Activated CD4-positive, CD25-positive, alpha-beta regulatory T cell treated with anti-CD3 and anti-CD28 coated beads, Interleukin-2, amount 50 U/mL, for 72 hours (primary cell): Measurements from ENCODE around the gene R3HDML.
"Not testable (repeated sequence)": the region's sequence is repeated elsewhere in the genome, so short reads cannot be mapped to it uniquely, and the experiment has no call there.

Experiments
- DNase-seq: peaks from one replicate; pipeline ENCODE4 v3.0.0; 2021

The R3HDML gene

DNA sequence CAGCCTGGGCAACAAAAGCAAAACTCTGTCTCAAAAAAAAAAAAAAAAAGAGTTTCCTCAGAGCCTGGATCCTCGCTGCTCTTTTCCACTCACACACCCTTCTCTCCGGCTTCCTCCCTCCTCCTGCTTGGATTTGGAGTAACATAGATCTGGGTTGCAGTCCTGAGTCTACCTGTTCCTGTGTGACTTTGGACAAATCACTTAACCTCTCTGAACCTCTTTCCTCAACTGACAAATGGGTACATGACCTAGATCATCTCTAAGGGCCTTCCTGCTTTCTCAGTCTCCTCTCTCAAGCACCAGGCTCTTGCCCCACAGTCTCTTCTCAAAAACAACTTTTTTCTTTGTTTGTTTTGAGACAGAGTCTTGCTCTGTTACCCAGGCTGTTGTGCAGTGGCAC lies 5.6 kb upstream of the R3HDML start:
- DNase-seq, result no peak

DNA sequence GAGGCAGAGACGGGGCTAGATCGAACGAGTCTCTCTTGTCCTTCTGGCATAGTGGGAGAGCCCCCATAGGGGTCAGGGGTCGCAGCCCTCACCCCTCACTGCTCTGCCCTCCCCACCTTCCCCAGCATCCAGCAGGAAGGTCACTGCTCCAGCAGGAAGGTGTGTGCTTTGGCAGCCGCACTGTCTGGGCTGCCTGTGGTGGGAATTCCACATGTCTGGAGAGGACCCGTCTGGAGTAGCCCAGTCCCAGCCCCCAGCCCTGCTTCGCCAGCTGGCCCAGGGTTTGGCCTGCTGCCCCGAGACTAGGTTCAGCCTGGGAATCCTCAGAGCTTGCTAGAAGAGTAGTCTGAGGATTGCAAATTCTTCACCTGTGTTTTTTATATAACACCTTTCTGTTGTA lies 2.5 kb upstream of the R3HDML start:
- DNase-seq, result no peak

DNA sequence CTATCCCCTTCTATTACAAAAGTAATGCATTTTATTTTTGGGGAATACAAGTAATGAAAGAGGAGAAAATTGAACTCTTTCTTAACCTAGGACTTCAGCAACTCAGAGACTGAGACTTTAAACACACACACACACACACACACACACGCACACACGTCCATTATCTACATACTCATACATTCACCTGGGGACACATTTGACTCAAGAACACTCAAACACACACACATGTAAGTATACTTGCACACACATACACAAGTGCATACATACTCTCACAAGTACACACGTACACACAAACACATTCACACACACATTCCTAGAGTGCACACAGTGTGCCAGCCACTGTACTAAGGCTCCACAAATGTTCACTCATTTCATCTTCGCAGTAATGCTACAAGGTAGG lies 2.1 kb upstream of the R3HDML start:
- DNase-seq, result no peak

DNA sequence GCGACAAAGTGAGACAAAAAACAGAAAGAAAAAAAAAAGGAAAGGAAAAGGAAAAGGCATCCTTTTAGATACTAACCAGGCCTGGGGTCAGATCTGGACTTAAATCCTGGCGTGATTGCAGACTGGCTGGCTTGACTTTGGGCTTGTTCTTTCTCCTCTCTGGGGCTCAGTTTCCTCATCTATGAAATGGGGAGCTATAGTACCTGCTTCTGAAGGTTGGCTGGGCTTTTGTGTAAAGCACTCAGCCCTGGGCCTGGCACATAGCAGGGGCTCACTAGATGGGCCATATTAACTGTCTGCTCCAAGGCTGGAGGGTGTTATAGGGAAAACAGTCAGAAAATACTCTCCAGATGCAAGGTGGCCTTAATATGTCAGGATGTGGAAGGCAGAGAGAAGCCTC lies 1.2 kb upstream of the R3HDML start:
- DNase-seq, result no peak

DNA sequence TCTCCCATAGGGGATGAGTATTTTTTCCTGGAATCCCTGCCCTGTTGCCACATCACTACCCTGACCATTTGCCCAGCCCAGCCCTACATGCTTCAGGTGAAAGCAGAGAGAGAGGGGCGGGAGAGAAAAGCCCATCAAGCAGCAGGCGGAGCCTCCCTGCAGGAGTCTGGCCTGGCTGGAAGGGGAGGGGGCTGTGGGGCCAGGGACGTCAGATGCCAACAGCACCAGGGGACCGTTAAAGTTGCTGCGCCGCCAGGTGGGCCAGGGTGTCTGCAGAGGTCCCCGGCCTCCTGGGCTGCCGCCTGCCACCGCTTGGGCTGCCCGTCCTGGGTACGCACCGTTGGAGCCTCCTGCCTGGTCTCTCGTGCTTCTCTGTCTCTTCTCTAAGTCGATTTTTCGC lies 757 bp upstream of the R3HDML start:
- no peak for DNase-seq

DNA sequence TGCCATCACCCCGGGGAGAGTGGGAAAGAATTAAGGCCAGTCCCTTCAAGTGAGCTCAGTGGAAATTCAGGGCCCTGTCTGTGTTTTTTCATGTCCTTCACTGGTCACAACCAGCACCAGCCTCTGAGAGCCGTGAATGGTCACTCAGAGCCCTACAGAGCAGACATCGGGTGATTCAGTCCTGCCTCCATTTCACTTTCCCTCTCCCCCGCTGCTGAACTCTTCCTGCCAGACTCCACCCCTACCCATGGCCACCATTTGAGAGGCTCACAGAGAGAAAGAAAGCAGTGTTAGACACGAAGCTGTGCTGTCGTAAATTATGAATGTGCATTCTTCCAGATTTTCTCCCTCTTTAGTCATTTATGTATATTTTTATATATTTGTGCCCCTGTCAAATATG lies 5.4 kb downstream of the R3HDML start:
- no peak for DNase-seq

DNA sequence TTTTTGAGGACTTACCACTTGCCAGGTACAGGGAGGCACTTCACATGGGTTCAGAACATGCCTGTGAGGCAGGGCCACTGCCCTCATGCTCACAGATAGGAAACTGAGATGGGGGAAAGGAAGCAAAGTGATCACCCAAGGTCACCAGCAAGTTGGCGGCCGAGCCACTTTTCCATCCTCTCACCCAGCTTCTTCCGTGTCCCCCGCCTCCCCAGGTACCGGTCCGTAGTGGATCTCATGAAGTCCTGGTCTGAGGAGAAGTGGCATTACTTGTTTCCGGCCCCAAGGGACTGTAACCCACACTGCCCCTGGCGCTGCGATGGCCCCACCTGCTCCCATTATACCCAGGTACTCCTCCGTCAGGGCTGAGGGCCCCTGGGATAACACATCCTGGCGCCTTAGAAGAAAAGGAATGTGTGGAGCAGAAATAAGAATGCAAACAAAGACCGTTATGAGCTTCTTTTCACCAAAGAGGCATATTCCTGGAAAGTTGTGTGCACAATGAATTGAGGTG lies 6.4 kb downstream of the R3HDML start:
- DNase-seq, result no peak

DNA sequence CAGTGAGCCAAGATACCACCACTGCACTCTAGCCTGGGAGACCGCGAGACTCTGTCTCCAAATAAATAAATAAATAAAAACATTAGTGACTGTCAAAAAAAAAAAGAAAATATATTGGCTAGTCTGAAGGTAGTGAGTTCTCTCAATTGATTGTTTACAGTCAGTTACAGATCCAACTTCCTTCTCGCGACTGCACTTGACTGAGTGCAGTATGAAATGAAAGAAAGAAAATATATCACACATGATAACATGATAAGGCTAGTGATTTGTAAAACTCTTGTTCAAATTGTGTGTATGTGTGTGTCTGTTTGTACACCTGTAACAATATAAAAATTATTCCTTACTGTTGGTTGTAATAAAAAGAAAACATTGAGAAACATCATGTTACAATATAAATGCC lies 7.9 kb downstream of the R3HDML start:
- DNase-seq, result no peak

DNA sequence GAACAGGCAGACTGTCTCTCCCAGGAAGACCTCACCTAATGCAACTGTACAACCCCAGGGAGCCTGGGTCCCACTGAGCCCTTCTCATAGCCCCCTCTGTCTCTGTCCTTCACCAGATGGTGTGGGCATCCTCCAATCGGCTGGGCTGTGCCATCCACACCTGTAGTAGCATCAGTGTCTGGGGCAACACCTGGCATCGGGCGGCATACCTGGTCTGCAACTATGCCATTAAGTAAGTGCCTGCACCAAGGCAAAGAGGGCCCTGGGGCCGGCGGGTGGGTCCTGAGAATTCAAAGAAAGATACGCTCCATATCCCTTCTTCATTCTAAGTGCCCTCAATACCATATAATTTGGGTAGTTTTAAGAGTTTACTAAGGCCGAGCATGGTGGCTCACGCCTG lies 8.3 kb downstream of the R3HDML start:
- DNase-seq, result no peak

DNA sequence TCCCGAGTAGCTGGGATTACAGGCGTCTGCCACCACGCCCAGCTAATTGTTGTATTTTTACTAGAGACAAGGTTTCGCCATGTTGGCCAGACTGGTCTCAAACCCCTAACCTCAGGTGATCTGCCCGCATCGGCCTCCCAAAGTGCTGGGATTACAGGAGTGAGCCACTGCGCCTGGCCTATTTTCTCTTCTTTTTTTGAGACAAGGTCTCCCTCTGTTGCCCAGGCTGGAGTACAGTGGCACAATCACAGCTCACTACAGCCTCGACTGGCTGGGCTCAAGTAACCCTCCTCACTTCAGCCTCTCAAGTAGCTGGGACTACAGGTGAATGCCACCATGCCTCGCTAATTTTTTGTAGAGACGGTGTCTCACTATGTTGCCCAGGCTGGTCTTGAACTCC lies 9.1 kb downstream of the R3HDML start:
- not testable (repeated sequence) for DNase-seq

DNA sequence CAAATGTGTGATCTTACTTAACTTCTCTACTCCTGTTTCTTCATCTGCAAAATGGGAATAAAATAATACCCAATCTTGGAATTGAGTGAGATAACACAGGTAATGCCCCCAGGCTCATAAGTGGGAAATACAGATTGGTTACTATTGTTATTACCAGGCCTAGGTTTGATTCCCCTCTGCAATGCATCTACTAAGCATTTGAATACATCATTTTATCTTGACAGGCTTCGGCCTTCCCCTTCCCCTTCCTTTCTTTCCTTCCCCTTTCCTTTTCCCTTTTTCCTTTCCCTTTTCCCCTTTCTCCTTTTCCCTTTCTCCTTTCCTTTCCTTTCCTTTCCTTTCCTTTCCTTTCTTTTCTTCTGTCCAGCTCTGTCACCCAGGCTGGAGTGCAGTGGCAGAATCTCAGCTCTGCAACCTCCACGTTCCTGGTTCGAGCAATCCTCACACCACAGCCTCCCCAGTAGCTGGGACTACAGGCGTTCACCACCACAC lies 11.4 kb downstream of the R3HDML start:
- no peak for DNase-seq

DNA sequence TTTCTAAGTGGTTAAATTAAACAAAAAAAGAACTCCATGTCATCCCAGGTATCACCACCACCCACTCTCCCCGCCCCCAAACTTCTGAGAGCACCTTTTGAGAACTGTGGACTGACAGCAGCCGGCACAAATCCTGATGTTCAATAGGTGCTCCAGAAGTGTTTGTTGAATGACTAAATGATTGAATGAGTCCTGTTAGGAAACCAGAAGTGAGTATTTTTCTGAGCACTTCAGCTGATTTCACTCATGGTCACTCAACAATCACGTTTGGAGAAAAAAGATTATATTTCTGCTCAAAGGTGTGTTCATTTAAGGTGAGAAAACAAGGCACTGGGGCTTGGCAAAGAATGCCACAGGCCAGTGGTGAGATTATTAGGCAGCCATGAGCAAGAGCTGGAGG lies 12.5 kb downstream of the R3HDML start:
- DNase-seq, result no peak

DNA sequence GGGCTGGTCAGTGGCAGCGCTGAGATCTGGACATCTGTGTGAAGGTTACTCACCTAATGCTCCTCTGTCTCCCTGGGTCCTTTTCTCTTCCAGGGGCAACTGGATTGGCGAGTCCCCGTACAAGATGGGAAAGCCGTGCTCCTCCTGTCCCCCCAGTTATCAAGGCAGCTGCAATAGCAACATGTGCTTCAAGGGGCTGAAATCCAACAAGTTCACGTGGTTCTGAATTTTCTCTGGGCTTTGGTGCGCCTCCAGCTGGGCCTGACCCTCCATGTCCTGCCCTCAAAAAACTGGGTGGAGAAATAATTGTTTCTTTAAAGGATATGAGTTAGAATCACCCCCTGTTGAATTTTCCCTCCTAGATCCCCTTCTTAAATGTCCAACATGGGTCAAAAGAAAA lies 13.7 kb downstream of the R3HDML start:
- no peak for DNase-seq

DNA sequence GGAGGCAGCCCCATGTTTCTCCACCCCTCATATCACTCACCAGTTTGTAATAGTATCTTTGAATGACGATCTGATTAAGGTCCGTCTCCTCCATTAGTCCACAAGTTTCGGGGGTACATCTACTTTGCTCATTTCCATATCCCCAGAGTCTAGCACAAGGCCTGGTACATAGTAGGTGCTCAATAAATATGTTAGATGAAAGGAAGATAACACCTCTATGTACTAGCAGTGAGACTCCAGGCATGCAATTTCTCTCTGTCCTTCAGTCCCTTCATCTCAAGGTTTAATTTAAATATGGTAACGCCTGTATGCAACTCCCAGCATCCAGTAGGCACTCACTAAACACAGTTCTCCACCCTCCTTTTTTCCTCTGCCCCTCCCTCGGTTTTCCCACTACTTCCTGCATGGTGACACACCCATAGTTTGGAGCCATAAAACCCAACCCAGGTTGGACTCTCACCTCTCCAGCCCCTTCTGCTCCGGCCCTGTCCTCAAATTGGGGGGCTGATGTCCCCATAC lies 18.2 kb downstream of the R3HDML start:
- no peak for DNase-seq

DNA sequence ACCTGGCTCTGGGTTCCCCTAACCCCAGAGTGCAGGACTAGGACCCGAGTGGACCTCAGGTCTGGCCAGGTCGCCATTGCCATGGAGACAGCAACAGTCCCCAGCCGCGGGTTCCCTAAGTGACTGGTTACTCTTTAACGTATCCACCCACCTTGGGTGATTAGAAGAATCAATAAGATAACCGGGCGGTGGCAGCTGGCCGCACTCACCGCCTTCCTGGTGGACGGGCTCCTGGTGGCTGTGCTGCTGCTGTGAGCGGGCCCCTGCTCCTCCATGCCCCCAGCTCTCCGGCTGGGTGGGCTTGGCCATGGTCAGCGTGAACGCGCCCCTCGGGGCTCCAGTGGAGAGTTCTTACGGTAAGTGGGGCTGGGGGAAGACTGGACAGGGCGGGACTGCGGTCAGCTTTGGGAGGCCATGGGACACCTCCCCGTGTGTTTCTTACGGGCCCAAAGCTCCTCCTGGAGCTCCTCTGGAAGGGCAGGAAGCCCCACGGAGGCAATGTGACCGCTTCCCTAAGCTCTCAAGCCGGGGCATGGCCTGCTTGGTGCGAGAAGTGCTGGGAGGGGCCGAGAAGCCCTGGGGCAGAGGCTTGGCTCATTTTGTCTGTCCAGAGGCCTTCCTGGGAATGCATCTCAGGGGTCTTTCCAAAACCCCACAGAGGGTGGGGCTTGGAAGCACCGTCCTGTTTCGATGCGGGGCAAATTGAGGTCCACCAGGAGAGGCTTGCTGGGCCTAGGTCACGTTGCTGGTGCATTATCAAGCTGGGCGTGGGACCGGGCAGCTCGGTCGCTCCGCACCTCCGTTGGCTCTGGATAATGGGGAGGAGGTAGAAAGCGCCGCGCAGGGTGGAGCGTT lies 18.9 kb downstream of the R3HDML start, which contains the start of gene HNF4A:
Gene HNF4A (plus strand): TSS at position 202 of the 855 bp plus-strand sequence. CDS start 106 bp downstream, at position 308.
- DNase-seq, result no peak

DNA sequence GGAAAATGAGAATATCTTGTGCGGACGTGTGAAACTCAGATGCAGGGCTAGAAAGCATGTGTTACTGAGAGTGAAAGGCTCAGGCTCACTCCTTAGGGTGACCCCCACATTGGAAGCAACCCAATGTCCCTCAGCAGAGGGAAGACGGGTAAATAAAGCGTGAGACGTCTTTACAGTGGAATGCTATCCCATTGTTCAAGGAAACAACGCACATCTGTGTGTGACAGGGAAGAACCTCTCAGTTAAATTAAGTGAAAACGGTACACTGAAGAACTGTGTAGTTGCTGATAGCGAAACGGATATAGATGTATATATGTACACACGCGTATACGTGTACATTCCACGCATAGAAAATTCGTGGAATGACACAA lies 19.5 kb downstream of the R3HDML start:
- DNase-seq, result no peak

DNA sequence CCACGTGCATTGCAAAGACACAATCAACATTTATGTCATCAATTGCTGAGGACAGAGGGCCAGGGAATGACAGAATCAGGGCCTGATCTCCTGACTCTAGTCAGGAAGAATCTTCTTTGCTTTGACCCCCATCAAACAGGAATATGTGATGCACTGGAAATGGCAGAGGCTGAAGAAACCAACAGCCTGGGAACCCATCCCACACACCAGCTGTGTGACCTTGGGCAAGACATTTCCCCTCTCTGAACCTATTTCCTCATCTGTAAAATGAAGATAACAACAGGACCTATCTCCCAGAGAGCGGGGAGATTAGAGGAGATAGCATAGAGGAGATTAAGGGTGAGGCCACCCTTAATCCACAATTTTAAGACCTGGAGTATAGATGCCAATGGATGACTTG lies 20.2 kb downstream of the R3HDML start:
- DNase-seq, result no peak

DNA sequence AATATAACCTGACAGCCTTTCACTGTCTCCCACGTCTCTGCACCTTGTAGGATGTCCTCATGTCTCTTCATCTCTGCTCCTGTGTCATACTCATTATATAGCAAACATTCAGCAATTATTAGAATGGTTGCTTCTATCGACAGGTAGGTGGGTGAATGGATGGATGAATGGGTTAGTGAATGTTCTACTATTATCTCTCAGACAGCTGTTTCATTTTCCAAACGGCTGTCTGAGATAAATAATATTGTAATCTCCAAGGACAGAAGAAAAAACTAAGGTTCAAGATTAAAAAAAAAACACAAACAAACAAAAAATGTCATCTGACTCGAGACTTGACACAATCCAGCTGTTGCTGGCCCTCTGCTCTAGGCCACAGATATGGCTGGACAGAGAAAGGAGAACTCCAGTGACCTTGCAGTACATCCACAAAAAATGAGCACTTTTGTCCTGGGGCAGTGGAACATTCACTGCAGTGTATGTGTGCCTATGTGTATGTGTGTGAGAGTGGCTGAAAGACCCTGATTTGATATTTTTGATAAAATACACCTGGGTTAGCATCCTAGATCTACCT lies 20.8 kb downstream of the R3HDML start:
- no peak for DNase-seq

DNA sequence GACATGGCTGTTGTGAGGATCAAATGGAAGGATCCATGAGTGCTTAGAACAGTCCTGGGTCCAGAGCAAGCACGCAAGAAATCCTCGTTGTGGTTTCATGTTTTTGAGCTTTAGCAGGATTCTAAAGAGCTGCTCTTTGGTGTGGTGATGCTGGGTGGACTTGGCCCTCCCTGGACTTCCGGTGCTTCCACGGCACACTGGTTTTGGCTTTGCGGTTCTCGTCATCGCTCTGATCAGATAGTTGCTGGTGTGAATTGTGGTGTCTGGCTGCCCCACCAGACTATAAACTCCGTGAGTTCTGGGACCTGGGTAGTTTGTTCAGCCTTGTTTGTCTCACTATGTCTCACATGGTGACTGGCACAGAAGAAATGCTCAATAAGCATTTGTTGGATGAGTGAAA lies 21.9 kb downstream of the R3HDML start:
- DNase-seq, result no peak

DNA sequence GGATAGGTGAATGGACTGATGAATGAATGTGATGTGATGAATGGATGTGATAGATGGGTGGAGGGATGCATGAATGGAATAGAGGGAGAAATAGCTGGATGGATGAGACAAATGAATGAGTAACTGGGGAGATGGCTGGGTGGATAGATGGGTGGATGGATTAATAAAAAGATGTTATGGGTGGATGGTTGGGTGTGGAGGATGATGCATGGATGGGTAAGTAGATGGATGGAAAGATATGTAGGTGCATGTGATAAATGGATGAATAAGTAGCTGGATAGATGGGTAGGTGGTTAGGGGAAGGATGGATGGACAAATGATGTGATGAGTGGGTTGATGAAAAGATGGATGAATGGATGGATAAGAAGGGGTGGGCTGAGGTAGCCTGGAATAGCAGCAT lies 23.4 kb downstream of the R3HDML start:
- DNase-seq, result no peak

DNA sequence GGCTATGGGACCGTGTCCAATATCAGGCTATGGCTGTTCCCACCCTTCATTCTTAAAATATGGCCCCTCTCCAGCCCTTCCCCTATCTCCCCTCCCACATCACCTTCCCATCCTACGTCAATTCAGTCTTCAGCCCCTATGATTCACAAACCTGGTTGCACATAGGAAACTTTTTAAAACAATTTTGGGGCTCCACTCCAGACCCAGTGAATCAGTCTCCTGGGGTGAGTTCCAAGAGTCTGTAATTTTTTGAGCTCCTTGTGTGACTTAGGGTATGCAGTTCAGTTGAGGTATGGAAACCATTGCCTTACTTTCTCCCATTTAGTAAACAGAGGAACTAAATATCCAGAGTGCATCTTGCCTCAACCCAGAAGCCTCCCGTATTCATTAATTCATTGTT lies 24.2 kb downstream of the R3HDML start:
- no peak for DNase-seq

DNA sequence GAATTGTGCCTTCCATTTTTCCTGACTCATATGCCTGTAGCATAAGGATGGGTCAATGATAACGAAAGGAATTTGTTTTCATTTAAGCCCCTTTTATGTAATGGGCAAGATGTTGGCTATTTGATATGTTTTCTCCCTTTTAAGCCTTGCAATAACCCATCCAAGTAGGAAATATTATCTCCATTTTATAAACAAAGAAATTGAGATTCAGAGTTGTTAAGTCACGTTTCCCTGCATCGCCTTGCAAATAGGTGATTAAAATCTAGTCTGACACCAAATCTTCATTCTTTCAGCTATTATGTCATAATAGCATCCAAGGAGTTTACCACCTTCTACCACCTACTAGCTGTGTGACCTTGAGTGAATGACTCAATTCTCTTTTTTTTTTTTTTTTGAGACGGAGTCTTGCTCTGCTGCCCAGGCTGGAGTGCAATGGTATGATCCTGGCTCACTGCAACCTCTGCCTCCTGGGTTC lies 25.7 kb downstream of the R3HDML start:
- DNase-seq, result no peak

DNA sequence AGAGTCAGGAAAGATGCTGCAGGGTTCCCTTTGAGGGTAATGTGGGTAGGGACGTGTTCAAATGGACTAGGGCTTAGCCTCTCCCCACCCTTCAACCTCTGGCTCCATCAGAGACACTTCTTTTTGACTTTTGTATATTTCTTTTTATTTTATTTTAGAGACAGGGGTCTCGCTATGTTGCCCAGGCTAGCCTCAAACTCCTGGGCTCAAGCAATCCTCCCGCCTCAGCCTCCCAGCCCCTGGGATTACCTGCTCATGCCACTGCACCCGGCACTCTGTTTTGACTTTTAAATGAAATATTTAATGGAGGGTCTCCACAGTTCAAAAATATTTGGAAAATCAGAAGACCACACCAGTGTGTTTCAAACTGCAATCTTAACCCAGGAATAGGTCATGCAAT lies 27.2 kb downstream of the R3HDML start:
- no peak for DNase-seq

DNA sequence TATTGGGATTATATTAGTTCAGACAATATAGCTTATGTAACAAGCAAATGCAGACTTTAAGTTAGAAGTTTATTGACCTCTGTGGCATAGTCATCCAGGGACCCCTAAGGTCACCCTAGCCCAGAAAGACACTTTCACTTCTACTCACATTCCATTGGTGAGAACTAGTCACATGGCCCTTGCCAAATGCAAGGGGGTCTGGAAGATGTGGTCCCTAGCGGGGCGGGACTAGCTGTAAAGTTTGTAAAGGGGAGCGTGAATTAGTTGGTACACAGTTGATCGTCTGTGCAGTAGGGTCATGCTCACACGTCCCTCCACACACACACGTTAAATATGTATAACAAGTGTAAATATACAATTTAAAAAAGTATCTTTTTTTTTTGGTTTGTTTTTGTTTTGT lies 27.9 kb downstream of the R3HDML start:
- no peak for DNase-seq
